Esophagus muscularis mucosa (tissue), 3 donors: ENCODE results near the gene CCNY.

ENCODE experiments used
- POLR2A ChIP-seq: fragments of 450-650 bp; IDR thresholded peaks from one replicate; pipeline ENCODE4 v1.6.1; 2017; ENCODE audit warnings: antibody characterized with exemption, moderate library complexity, mild to moderate bottlenecking, low read depth
- POLR2AphosphoS5 ChIP-seq, 2 donors: sonication (generic); formaldehyde crosslinking; IDR thresholded peaks; one replicate each; pipeline ENCODE4 v1.6.1; 2017; ENCODE audit warnings: antibody characterized with exemption in 2 of 2
- TF ChIP-seq, protein P1 (sequence below), 3 experiments: fragments of 200-600 bp in 2 of 3; fragments of 450-650 bp in 1 of 3; sonication (generic) in 2 of 3; IDR thresholded peaks; one replicate each; pipeline ENCODE4 v1.5.1; 2017 to 2019; ENCODE audit warnings: antibody characterized with exemption in 3 of 3, mild to moderate bottlenecking in 2 of 3, moderate library complexity in 1 of 3

DNA sequence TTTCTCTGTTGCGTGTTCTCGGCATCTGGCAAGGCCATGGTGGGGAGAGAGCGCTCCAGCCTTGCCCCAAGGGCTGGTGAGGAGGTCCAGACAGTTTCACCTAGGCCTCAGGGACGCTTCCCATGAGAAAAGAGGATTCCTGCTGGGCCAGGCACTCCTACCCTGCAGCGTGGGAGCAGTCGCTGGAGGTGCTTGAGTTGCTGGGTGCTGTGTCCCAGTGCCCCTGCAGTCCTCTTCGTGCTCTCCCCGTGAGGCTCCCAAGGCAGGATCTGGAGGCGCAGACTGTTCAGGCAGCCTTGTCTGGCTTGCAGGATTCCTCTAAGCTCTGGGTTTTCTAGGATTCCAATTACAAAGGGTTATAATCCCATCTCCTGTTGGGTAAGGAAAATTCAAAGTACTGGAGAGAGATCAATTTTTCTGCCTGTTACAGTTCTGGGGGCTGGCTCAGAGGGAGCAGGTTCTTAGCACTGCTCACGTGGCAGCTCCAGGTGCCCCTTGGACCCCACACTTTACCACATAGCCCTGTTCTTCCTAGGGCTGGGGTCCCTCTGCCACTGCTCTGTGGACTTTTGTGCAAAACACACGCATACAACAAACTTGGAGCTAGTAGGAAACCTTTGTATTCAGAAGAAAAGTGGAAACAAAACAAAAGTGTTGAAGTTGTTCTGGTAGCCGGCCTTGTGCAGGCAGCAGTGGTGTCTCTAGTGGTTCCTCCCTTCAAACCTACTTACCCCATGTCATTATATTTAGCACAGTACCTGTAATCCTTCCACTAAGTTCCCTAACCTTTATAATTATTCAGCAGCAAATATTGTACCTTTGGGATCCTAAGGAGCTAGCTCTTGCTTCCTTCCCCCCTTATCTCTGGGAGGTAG is 60.5 kb downstream of the CCNY start:
- no peak for TF ChIP-seq POLR2AphosphoS5 (IDR thresholded peaks at IDR 0.05)
- TF ChIP-seq, protein P1, sequence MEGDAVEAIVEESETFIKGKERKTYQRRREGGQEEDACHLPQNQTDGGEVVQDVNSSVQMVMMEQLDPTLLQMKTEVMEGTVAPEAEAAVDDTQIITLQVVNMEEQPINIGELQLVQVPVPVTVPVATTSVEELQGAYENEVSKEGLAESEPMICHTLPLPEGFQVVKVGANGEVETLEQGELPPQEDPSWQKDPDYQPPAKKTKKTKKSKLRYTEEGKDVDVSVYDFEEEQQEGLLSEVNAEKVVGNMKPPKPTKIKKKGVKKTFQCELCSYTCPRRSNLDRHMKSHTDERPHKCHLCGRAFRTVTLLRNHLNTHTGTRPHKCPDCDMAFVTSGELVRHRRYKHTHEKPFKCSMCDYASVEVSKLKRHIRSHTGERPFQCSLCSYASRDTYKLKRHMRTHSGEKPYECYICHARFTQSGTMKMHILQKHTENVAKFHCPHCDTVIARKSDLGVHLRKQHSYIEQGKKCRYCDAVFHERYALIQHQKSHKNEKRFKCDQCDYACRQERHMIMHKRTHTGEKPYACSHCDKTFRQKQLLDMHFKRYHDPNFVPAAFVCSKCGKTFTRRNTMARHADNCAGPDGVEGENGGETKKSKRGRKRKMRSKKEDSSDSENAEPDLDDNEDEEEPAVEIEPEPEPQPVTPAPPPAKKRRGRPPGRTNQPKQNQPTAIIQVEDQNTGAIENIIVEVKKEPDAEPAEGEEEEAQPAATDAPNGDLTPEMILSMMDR (IDR thresholded peaks at IDR 0.05), result no peak
- no peak for TF ChIP-seq POLR2A
